Chondrocyte (in vitro differentiated cells): ENCODE results near the gene PHACTR1. TPM values are rescaled to one million over a fixed set of nuclear protein-coding genes. Genes with fewer than 3 reads are reported as not detected.

Experiments used
- DNase-seq: peaks from one replicate; pipeline ENCODE4 v3.0.0; 2021; ENCODE audit warnings: mixed read lengths, low spot score
- H3K27ac Mint-ChIP-seq: one replicate; pipeline ENCODE4 v1.8.0; 2021; ENCODE audit warnings: mild to moderate bottlenecking, moderate library complexity, mixed read lengths; ENCODE audit not compliant: unreplicated experiment
- H3K27me3 Mint-ChIP-seq: 2 replicates; pipeline ENCODE4 v1.8.0; 2021; ENCODE audit warnings: low read depth, mixed read lengths
- H3K36me3 Mint-ChIP-seq: 2 replicates; pipeline ENCODE4 v1.8.0; 2021; ENCODE audit warnings: low read depth, mixed read lengths
- H3K4me1 Mint-ChIP-seq: 2 replicates; pipeline ENCODE4 v1.8.0; 2021; ENCODE audit warnings: low read depth, mild to moderate bottlenecking, mixed read lengths
- H3K4me3 Mint-ChIP-seq: one replicate; pipeline ENCODE4 v1.8.0; 2021; ENCODE audit warnings: mild to moderate bottlenecking, moderate library complexity, mixed read lengths; ENCODE audit not compliant: unreplicated experiment
- H3K9me3 Mint-ChIP-seq: 2 replicates; pipeline ENCODE4 v1.8.0; 2021; ENCODE audit warnings: low read depth, mixed read lengths
- total RNA-seq: library from RNA; stranded (reverse); gene quantifications from 3 replicates; pipeline ENCODE4 v1.2.1, GENCODE V29; 2021
- TF ChIP-seq, protein P1 (sequence below): fragments of 200-600 bp; sonication (generic); IDR thresholded peaks from 2 replicates; pipeline ENCODE4 v1.5.0; 2021; ENCODE audit warnings: antibody characterized with exemption, mild to moderate bottlenecking, moderate library complexity

PHACTR1 gene
- total RNA-seq, 1 donor from 2014 or later = 2.1 TPM

DNA sequence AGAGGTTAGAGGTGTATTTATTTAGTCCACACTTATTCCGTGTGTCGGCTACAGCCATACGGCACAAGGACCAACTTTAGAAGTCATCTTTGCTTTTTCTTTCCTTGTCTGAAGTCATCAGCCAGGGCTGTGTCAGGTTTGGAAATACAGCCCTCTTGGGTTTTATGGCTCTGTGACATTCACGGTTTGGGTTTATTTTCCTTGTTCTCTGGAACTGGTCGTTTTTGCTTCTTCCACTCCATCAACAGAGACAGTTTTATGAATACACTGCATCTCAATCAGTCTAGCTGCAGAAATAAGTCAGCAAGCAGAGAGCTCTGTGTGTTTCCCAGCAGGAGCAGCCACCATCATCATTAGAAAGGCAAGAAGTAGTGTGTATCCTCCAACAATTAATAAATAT lies 479.2 kb downstream of the PHACTR1 start:
- DNase-seq = no peak
- no peaks in the 10 kb centered on the region for H3K4me1 Mint-ChIP-seq
- H3K27me3 Mint-ChIP-seq = peaks cover 10% of the 10 kb centered on the region
- no peaks in the 10 kb centered on the region for H3K9me3 Mint-ChIP-seq
- H3K4me3 Mint-ChIP-seq = no peak overlapping the region
- no peak overlapping the region for H3K27ac Mint-ChIP-seq
- TF ChIP-seq, protein P1, sequence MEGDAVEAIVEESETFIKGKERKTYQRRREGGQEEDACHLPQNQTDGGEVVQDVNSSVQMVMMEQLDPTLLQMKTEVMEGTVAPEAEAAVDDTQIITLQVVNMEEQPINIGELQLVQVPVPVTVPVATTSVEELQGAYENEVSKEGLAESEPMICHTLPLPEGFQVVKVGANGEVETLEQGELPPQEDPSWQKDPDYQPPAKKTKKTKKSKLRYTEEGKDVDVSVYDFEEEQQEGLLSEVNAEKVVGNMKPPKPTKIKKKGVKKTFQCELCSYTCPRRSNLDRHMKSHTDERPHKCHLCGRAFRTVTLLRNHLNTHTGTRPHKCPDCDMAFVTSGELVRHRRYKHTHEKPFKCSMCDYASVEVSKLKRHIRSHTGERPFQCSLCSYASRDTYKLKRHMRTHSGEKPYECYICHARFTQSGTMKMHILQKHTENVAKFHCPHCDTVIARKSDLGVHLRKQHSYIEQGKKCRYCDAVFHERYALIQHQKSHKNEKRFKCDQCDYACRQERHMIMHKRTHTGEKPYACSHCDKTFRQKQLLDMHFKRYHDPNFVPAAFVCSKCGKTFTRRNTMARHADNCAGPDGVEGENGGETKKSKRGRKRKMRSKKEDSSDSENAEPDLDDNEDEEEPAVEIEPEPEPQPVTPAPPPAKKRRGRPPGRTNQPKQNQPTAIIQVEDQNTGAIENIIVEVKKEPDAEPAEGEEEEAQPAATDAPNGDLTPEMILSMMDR = no peak
- no peaks in the 10 kb centered on the region for H3K36me3 Mint-ChIP-seq

DNA sequence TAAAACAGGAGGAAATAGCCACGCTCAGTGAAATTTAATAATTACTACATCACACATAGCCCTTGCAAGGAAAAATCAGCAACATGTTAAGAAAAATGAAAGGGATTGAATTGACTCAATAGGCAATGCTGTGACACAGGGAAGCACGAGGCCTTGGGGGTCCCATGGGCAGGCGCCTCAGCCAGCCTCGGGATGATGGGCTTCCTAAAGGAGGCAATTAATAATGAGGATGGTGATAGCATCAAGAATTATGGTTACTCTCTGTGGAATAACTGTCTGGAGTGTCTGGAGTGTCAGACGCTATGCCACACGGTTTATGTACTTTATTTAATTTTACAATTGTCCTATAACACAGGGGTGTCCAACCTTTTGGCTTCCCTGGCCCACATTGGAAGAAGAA lies 481.6 kb downstream of the PHACTR1 start:
- DNase-seq = no peak
- Mint-ChIP-seq H3K4me3 (no peak overlapping the region), H3K27ac (no peak overlapping the region), H3K27me3 (no peaks in the 10 kb centered on the region), H3K9me3 (no peaks in the 10 kb centered on the region), H3K4me1 (no peaks in the 10 kb centered on the region), H3K36me3 (no peaks in the 10 kb centered on the region)
- TF ChIP-seq, protein P1 = no peak

DNA sequence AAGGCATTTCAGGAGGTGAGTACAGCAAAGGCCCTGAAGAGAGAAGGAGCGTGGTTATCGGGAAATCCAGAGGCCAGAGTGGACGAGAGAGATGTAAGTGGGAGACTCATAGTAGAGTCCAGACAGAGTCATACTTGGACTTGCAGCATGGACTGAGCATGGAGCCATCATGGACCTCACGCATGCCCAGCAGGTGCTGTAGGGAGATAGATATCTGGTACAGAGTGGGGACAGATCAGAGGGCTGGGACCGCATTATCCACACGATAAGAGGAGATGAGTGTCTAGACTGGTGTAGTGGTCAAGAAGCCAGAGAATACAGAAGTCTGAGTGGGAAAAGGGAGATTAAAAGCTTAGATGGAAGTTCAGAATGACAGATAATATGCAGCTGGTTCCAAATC lies 484.8 kb downstream of the PHACTR1 start:
- Mint-ChIP-seq H3K9me3 (no peaks in the 10 kb centered on the region), H3K36me3 (no peaks in the 10 kb centered on the region), H3K27ac (no peak overlapping the region), H3K4me1 (no peaks in the 10 kb centered on the region), H3K4me3 (no peak overlapping the region), H3K27me3 (no peaks in the 10 kb centered on the region)
- no peak for DNase-seq
- TF ChIP-seq, protein P1 = no peak

DNA sequence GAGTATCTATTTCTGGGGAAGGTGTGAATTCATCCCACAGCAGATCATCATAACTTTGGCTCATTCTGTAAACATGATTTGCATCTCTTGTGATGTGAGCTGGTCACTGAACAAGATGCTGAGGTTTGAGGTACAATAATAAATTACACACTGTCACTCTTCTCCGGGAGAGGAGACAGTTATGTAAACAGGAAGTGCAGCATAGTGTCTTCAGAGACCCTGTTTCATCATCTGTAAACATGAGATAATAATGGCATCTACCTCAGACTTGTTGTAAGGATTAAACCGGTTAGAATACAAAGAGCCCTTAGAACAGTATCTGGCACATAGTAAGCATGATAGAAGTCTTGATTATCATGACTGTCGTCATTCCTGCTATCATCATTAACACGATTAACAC lies 486.6 kb downstream of the PHACTR1 start:
- Mint-ChIP-seq H3K4me1 (no peaks in the 10 kb centered on the region), H3K27me3 (no peaks in the 10 kb centered on the region), H3K27ac (no peak overlapping the region), H3K9me3 (no peaks in the 10 kb centered on the region), H3K4me3 (no peak overlapping the region), H3K36me3 (no peaks in the 10 kb centered on the region)
- TF ChIP-seq, protein P1 = no peak
- DNase-seq = no peak

DNA sequence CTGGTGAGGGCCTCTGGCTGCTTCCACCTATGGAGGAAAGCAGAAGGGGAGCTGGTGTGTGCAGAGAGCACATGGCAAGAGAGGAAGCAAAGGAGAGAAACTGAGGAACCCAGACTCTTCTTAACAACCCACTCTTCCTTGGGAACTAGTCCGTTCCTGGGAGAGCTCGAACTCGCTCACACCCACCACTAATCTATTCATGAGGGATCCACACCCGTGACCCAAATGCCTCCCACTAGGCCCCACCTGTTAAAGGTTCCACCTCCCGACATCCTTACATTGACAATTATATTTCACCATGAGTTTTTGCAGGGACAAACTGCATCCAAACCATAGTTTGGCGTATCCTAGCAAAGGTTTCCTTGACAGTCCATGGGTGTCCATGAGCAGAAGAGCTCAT lies 488.5 kb downstream of the PHACTR1 start:
- Mint-ChIP-seq H3K9me3 (no peaks in the 10 kb centered on the region), H3K27ac (no peak overlapping the region), H3K4me3 (no peak overlapping the region), H3K4me1 (no peaks in the 10 kb centered on the region), H3K27me3 (no peaks in the 10 kb centered on the region), H3K36me3 (no peaks in the 10 kb centered on the region)
- no peak for DNase-seq
- TF ChIP-seq, protein P1 = no peak
